Muscle layer of duodenum (tissue), 2 donors: Measurements from ENCODE around the gene SLA2.
"Not testable (repeated sequence)": the region's sequence is repeated elsewhere in the genome, so short reads cannot be mapped to it uniquely, and the experiment has no call there.

ENCODE experiments used
- H3K27ac ChIP-seq: one replicate; pipeline ENCODE4 v1.7.0; 2013; ENCODE audit warnings: mild to moderate bottlenecking, low read length
- H3K27me3 ChIP-seq: one replicate; pipeline ENCODE4 v1.7.0; 2013; ENCODE audit warnings: low read depth, mild to moderate bottlenecking, control low read depth, low read length
- H3K36me3 ChIP-seq, 2 donors: one replicate each; pipeline ENCODE4 v1.7.0; 2013; ENCODE audit warnings: low read length in 2 of 2, control low read depth in 1 of 2, mild to moderate bottlenecking in 1 of 2; ENCODE audit not compliant: insufficient read depth in 2 of 2, control insufficient read depth in 1 of 2
- H3K4me1 ChIP-seq, 2 donors: one replicate each; pipeline ENCODE4 v1.7.0; 2013; ENCODE audit warnings: low read length in 2 of 2, mild to moderate bottlenecking in 2 of 2, control low read depth in 1 of 2, moderate library complexity in 1 of 2; ENCODE audit not compliant: insufficient read depth in 2 of 2, control insufficient read depth in 1 of 2
- H3K4me3 ChIP-seq, 2 donors: one replicate each; pipeline ENCODE4 v1.7.0; 2013; ENCODE audit warnings: low read length in 2 of 2, low read depth in 1 of 2, mild to moderate bottlenecking in 1 of 2
- H3K9me3 ChIP-seq, 2 donors: one replicate each; pipeline ENCODE4 v1.7.0; 2013; ENCODE audit warnings: low read length in 2 of 2, control low read depth in 1 of 2, mild to moderate bottlenecking in 1 of 2; ENCODE audit not compliant: control insufficient read depth in 1 of 2
- donor health status: healthy.

The SLA2 gene

DNA sequence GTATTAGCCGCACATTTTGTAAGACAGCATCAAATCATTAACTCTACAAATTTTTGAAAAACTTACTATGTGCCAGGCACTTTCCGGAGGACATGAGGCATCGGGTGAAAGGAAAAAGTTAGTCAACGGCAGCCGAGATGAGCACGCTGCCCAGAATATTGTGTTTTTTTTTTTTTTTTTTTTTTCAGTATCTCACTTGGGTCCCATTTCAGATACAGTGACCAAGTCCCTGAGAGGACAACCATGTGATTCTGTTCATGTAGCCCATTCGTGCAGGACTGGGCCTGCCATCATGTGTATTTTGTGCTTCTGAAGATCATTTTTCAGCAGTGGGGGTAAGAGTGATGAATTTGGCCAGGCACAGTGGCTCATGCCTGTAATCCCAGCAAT, 1.3 kb downstream of the SLA2 start:
- Histone ChIP-seq H3K4me3 (no peak overlapping the region), H3K36me3 (no peaks in the 10 kb centered on the region), H3K4me1 (no peaks in the 10 kb centered on the region), H3K27me3 (no peaks in the 10 kb centered on the region), H3K27ac (no peak overlapping the region), H3K9me3 (no peaks in the 10 kb centered on the region)

DNA sequence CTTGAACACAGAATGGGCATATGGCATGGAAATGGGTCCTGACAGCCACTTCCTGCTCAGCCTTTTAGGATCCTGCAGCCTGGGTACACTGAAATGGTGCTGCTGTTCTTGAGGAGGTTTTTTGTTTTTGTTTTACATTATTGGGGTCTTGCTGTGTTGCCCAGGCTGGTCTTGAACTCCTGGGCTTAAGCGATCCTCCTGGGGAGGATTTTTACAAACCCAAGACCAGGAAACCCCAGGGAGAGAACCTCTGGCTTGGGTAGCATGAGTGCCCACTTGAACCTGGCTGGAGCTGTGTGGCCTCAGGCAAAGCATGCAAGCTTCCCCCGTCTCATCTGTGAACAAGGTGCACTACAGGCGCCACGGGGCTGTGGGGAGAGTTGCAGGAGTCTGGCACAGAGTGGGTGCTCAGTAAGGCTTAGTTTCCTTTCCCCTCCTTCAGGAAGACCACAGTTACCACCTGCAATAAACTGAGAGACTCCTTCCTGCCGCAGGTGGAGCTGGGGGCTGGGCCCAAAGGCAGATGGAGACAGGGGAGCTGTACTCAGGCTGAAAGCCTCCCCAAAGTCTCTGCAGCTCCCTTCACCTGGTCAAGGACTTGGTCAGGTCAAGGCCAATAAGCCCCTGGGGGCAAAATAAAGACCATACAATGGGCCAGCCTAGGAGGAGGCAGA, 1.8 kb downstream of the SLA2 start:
- no peak overlapping the region for H3K27ac ChIP-seq

DNA sequence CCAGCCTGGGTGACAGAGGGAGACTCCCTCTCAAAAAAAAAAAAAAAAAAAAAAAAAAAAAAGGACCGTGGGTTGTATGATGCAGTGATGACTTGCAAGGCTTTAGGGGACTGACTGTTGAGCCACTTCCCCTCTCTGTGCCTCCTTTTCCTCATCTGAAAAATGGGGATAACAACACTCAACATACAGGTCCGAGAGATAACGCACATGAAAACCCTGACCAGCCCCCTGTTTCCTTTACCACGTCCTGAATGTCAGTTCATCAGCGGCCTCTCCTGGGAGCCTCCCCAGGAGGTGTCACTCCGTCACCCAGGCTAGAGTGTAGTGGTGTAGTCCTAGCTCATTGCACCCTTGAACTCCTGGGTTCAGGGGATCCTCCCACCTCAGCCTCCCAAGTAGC, 3.9 kb downstream of the SLA2 start:
- no peaks in the 10 kb centered on the region for H3K36me3 ChIP-seq
- no peaks in the 10 kb centered on the region for H3K27me3 ChIP-seq
- H3K27ac ChIP-seq, result no peak overlapping the region
- no peak overlapping the region for H3K4me3 ChIP-seq
- H3K4me1 ChIP-seq, result no peaks in the 10 kb centered on the region
- no peaks in the 10 kb centered on the region for H3K9me3 ChIP-seq

More for the DNA sequence above, 1.8 kb downstream of the SLA2 start:
- H3K4me3 ChIP-seq, result no peak overlapping the region
- no peaks in the 10 kb centered on the region for H3K27me3 ChIP-seq
- H3K36me3 ChIP-seq, result no peaks in the 10 kb centered on the region
- H3K9me3 ChIP-seq, result no peaks in the 10 kb centered on the region
- H3K4me1 ChIP-seq, result no peaks in the 10 kb centered on the region

DNA sequence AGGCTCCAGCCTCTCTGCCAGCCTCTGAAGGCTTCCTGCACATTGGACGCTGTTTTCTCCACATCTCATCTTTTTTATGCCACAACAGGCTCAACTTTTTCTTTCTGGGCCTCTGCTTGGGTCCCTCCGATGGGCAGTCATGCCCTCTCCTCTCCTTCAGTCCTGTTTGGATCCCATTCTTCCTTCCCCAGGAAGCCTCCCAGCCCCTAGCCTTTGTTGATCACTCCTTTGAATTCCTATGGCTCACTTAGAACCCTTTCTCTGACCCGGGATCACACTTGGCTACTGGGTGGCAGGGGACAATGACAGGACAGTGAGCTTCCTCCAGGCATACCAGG, 4.5 kb downstream of the SLA2 start:
- Histone ChIP-seq H3K27ac (no peak overlapping the region), H3K4me1 (no peaks in the 10 kb centered on the region), H3K27me3 (no peaks in the 10 kb centered on the region)

DNA sequence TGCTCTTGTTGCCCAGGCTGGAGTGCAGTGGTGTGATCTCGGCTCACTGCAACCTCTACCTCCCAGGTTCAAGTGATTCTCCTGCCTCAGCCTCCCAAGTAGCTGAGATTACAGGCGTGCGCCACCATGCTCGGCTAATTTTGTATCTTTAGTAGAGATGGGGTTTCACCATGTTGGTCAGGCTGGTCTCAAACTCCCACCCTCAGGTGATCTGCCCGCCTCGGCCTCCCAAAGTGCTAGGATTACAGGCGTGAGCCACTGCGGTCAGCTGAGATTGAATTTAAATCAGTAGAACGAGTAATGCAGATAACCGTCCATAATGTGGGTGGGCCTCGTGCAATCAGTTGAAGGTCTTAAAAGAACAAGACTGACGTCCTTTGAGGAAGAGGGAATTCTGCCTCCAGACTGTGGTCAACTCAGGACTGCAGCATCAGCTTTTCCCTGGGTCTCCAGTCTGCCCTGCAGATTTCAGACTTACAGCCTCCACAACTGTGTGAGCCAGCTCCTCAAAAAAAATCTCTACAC, 7.1 kb downstream of the SLA2 start:
- H3K9me3 ChIP-seq, H3K27ac ChIP-seq, H3K27me3 ChIP-seq, H3K4me3 ChIP-seq, H3K4me1 ChIP-seq, H3K36me3 ChIP-seq: not testable (repeated sequence)

More for the DNA sequence above, 4.5 kb downstream of the SLA2 start:
- H3K4me3 ChIP-seq, result no peak overlapping the region
- H3K36me3 ChIP-seq, result no peaks in the 10 kb centered on the region
- H3K9me3 ChIP-seq, result no peaks in the 10 kb centered on the region

GRCh38 chr20:36634342-36634741, 11.7 kb downstream of the SLA2 start:
- H3K27ac ChIP-seq, result no peak overlapping the region
- no peaks in the 10 kb centered on the region for H3K36me3 ChIP-seq
- no peaks in the 10 kb centered on the region for H3K9me3 ChIP-seq
- H3K27me3 ChIP-seq, result no peaks in the 10 kb centered on the region
- H3K4me3 ChIP-seq, result no peak overlapping the region
- H3K4me1 ChIP-seq, result no peaks in the 10 kb centered on the region

GRCh38 chr20:36633285-36633772, 12.7 kb downstream of the SLA2 start:
- H3K9me3 ChIP-seq, result no peaks in the 10 kb centered on the region
- no peaks in the 10 kb centered on the region for H3K27me3 ChIP-seq
- H3K4me1 ChIP-seq, result no peaks in the 10 kb centered on the region
- H3K36me3 ChIP-seq, result no peaks in the 10 kb centered on the region
- H3K4me3 ChIP-seq, result no peak overlapping the region
- no peak overlapping the region for H3K27ac ChIP-seq

DNA sequence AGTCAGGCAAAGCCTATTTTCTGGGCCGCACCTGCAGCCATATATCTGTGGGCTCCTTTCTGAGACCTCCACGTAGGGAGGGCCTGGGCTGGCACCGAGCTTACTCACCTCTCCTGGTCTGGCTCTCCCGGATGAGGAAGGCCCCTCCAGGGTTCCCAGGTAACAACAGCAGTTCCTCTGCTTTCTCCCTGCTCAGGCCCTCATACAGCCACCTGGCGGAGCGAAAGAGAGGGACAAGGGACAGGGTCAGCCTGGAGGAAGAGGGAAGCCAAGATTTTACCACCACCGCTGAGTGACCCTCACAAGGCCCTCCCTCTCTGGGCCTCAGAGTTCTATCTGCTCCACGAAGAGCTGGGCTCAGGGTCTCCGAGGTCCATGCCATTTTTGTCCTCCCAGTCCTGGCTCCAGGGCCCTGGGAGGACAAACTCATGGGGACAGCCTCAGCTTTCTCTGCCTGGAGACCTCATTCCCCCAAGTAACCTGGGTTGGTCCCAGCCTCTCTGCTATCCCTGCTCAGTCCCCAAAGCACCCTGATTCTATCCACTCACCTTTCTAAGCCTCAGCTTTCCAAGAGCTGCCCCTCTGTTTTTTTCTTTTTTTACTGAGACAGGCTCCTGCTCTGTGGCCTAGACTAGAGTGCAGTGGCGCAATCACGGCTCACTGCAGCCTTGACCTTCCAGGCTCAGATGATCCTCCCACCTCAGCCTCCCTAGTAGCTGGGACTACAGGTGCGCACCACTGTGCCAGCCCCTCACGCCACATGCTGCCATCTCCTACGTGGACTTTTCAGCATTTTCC, 13.3 kb downstream of the SLA2 start:
- H3K27me3 ChIP-seq, result no peaks in the 10 kb centered on the region
- no peak overlapping the region for H3K27ac ChIP-seq
- H3K4me3 ChIP-seq, result no peak overlapping the region
- H3K4me1 ChIP-seq, result no peaks in the 10 kb centered on the region
- H3K9me3 ChIP-seq, result no peaks in the 10 kb centered on the region
- H3K36me3 ChIP-seq, result no peaks in the 10 kb centered on the region

DNA sequence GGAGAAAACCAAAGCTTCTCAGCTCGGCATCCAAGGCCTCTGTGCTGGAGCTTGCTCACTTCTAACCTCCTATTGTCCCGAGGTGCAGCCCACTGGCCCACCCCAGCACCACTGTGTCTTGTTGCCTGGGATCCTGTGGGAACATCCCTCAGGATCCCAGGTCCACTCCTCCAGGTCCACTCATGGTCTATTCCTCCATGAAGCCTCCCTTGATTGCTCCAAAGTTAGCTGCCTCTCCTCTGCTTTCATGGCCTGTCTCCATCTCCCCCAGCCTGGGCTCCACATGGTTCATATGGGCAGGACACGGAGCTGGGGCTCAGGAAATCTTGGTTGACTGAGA, 13.9 kb downstream of the SLA2 start:
- H3K36me3 ChIP-seq, result no peaks in the 10 kb centered on the region
- H3K4me1 ChIP-seq, result no peaks in the 10 kb centered on the region

GRCh38 chr20:36631646-36632045, 14.3 kb downstream of the SLA2 start:
- Histone ChIP-seq H3K4me1 (no peaks in the 10 kb centered on the region), H3K27ac (no peak overlapping the region), H3K4me3 (no peak overlapping the region), H3K36me3 (no peaks in the 10 kb centered on the region), H3K27me3 (no peaks in the 10 kb centered on the region), H3K9me3 (no peaks in the 10 kb centered on the region)

More for the DNA sequence above, 13.9 kb downstream of the SLA2 start:
- Histone ChIP-seq H3K27ac (no peak overlapping the region), H3K9me3 (no peaks in the 10 kb centered on the region), H3K4me3 (no peak overlapping the region), H3K27me3 (no peaks in the 10 kb centered on the region)

- no peaks in the 10 kb centered on the region for H3K36me3 ChIP-seq
- no peak overlapping the region for H3K4me3 ChIP-seq
- H3K27me3 ChIP-seq, result no peaks in the 10 kb centered on the region
- no peak overlapping the region for H3K27ac ChIP-seq
- H3K4me1 ChIP-seq, result no peaks in the 10 kb centered on the region
- no peaks in the 10 kb centered on the region for H3K9me3 ChIP-seq
These were observed 16.0 kb downstream of the SLA2 start for GRCh38 chr20:36629719-36630681.
